ENCODE data around the gene MINDY4.

MINDY4 gene

GRCh38 chr7:30817371-30817767, 46.2 kb downstream of the MINDY4 start:
- Histone ChIP-seq H2BK5ac (ENCODE audit: low read length) (no peak overlapping the region), H3K27ac (ENCODE audit: low read depth, low read length) (no peak overlapping the region), H3K27me3 (ENCODE audit: insufficient read depth, low read length, poor library complexity) (no peaks in the 10 kb centered on the region), H3K56ac (ENCODE audit: low read length) (no peak overlapping the region), H3K4me1 (ENCODE audit: control insufficient read depth, low read depth, low read length) (no peaks in the 10 kb centered on the region), H4K8ac (ENCODE audit: low read depth, low read length) (no peak overlapping the region), H2AK5ac (ENCODE audit: low read length) (no peak overlapping the region), H3K23ac (ENCODE audit: low read length) (no peak overlapping the region), H3K4ac (ENCODE audit: low read depth, low read length) (no peak overlapping the region), H2BK15ac (replicated peaks; ENCODE audit: low read depth) (no peak overlapping the region), H3K79me1 (ENCODE audit: low read length) (no peaks in the 10 kb centered on the region), H3K18ac (ENCODE audit: low read length) (no peak overlapping the region), H3K79me2 (ENCODE audit: control insufficient read depth, insufficient read depth, low read length) (no peaks in the 10 kb centered on the region), H3K36me3 (ENCODE audit: control insufficient read depth, insufficient read depth, low read length) (no peaks in the 10 kb centered on the region), H4K5ac (ENCODE audit: low read length) (no peak overlapping the region), H2BK120ac (ENCODE audit: low read depth, low read length) (no peak overlapping the region), H3K4me3 (ENCODE audit: low read length) (no peak overlapping the region), H3K9ac (ENCODE audit: low read length) (no peak overlapping the region), H3K4me2 (ENCODE audit: low read length) (no peak overlapping the region)
- no CpG with 5 or more reads among the region's 7 CpGs for WGBS (ENCODE audit: extremely low coverage, insufficient coverage, low lambda C conversion rate)
- no peak for DNase-seq

GRCh38 chr7:30824821-30825720, 53.9 kb downstream of the MINDY4 start:
- no peaks in the 10 kb centered on the region for H3K79me1 ChIP-seq (ENCODE audit: low read length)
- no CpG with 5 or more reads among the region's 6 CpGs for WGBS (ENCODE audit: extremely low coverage, insufficient coverage, low lambda C conversion rate)
- no peak overlapping the region for H3K23ac ChIP-seq (ENCODE audit: low read length)
- H2BK120ac ChIP-seq (ENCODE audit: low read depth, low read length), result no peak overlapping the region
- no peak overlapping the region for H3K9ac ChIP-seq (ENCODE audit: low read length)
- no peaks in the 10 kb centered on the region for H3K27me3 ChIP-seq (ENCODE audit: insufficient read depth, low read length, poor library complexity)
- no peaks in the 10 kb centered on the region for H3K36me3 ChIP-seq (ENCODE audit: control insufficient read depth, insufficient read depth, low read length)
- H2AK5ac ChIP-seq (ENCODE audit: low read length), result no peak overlapping the region
- H3K18ac ChIP-seq (ENCODE audit: low read length), result no peak overlapping the region
- H2BK5ac ChIP-seq (ENCODE audit: low read length), result no peak overlapping the region
- no peak overlapping the region for H3K27ac ChIP-seq (ENCODE audit: low read depth, low read length)
- DNase-seq, result no peak
- no peak overlapping the region for H4K8ac ChIP-seq (ENCODE audit: low read depth, low read length)
- no peak overlapping the region for H3K4me2 ChIP-seq (ENCODE audit: low read length)
- H3K56ac ChIP-seq (ENCODE audit: low read length), result no peak overlapping the region
- no peak overlapping the region for H4K5ac ChIP-seq (ENCODE audit: low read length)
- no peak overlapping the region for H3K4me3 ChIP-seq (ENCODE audit: low read length)
- no peaks in the 10 kb centered on the region for H3K79me2 ChIP-seq (ENCODE audit: control insufficient read depth, insufficient read depth, low read length)
- H3K4ac ChIP-seq (ENCODE audit: low read depth, low read length), result no peak overlapping the region
- no peaks in the 10 kb centered on the region for H3K4me1 ChIP-seq (ENCODE audit: control insufficient read depth, low read depth, low read length)
- no peak overlapping the region for H2BK15ac ChIP-seq (replicated peaks; ENCODE audit: low read depth)

- no peak overlapping the region for H3K23ac ChIP-seq (ENCODE audit: low read length)
- H2AK5ac ChIP-seq (ENCODE audit: low read length), result no peak overlapping the region
- H3K4ac ChIP-seq (ENCODE audit: low read depth, low read length), result no peak overlapping the region
- H4K5ac ChIP-seq (ENCODE audit: low read length), result no peak overlapping the region
- no peaks in the 10 kb centered on the region for H3K27me3 ChIP-seq (ENCODE audit: insufficient read depth, low read length, poor library complexity)
- no peaks in the 10 kb centered on the region for H3K4me1 ChIP-seq (ENCODE audit: control insufficient read depth, low read depth, low read length)
- WGBS (ENCODE audit: extremely low coverage, insufficient coverage, low lambda C conversion rate), result no CpG with 5 or more reads among the region's 7 CpGs
- no peak overlapping the region for H2BK5ac ChIP-seq (ENCODE audit: low read length)
- H4K8ac ChIP-seq (ENCODE audit: low read depth, low read length), result no peak overlapping the region
- H3K79me2 ChIP-seq (ENCODE audit: control insufficient read depth, insufficient read depth, low read length), result no peaks in the 10 kb centered on the region
- H3K18ac ChIP-seq (ENCODE audit: low read length), result no peak overlapping the region
- no peak overlapping the region for H3K56ac ChIP-seq (ENCODE audit: low read length)
- H3K36me3 ChIP-seq (ENCODE audit: control insufficient read depth, insufficient read depth, low read length), result no peaks in the 10 kb centered on the region
- H3K4me3 ChIP-seq (ENCODE audit: low read length), result no peak overlapping the region
- H3K9ac ChIP-seq (ENCODE audit: low read length), result no peak overlapping the region
- no peak overlapping the region for H3K4me2 ChIP-seq (ENCODE audit: low read length)
- H2BK120ac ChIP-seq (ENCODE audit: low read depth, low read length), result no peak overlapping the region
- H3K79me1 ChIP-seq (ENCODE audit: low read length), result no peaks in the 10 kb centered on the region
- DNase-seq, result no peak
- no peak overlapping the region for H2BK15ac ChIP-seq (replicated peaks; ENCODE audit: low read depth)
- H3K27ac ChIP-seq (ENCODE audit: low read depth, low read length), result no peak overlapping the region
These were observed 55.0 kb downstream of the MINDY4 start for GRCh38 chr7:30826181-30826580.

GRCh38 chr7:30828591-30828990, 57.4 kb downstream of the MINDY4 start:
- no CpG with 5 or more reads among the region's 9 CpGs for WGBS (ENCODE audit: extremely low coverage, insufficient coverage, low lambda C conversion rate)
- H3K56ac ChIP-seq (ENCODE audit: low read length), result no peak overlapping the region

GRCh38 chr7:30829471-30829870, 58.3 kb downstream of the MINDY4 start:
- no peaks in the 10 kb centered on the region for H3K36me3 ChIP-seq (ENCODE audit: control insufficient read depth, insufficient read depth, low read length)
- H3K4ac ChIP-seq (ENCODE audit: low read depth, low read length), result no peak overlapping the region
- H3K23ac ChIP-seq (ENCODE audit: low read length), result no peak overlapping the region
- no peak for DNase-seq
- no peak overlapping the region for H3K4me2 ChIP-seq (ENCODE audit: low read length)
- no peak overlapping the region for H2AK5ac ChIP-seq (ENCODE audit: low read length)
- no peak overlapping the region for H3K9ac ChIP-seq (ENCODE audit: low read length)
- H3K4me3 ChIP-seq (ENCODE audit: low read length), result no peak overlapping the region
- H3K79me1 ChIP-seq (ENCODE audit: low read length), result no peaks in the 10 kb centered on the region
- H3K4me1 ChIP-seq (ENCODE audit: control insufficient read depth, low read depth, low read length), result no peaks in the 10 kb centered on the region
- H2BK120ac ChIP-seq (ENCODE audit: low read depth, low read length), result no peak overlapping the region
- H3K27ac ChIP-seq (ENCODE audit: low read depth, low read length), result no peak overlapping the region
- H4K5ac ChIP-seq (ENCODE audit: low read length), result no peak overlapping the region
- H2BK15ac ChIP-seq (replicated peaks; ENCODE audit: low read depth), result no peak overlapping the region
- H4K8ac ChIP-seq (ENCODE audit: low read depth, low read length), result no peak overlapping the region
- no peaks in the 10 kb centered on the region for H3K27me3 ChIP-seq (ENCODE audit: insufficient read depth, low read length, poor library complexity)
- H3K18ac ChIP-seq (ENCODE audit: low read length), result no peak overlapping the region
- H3K79me2 ChIP-seq (ENCODE audit: control insufficient read depth, insufficient read depth, low read length), result no peaks in the 10 kb centered on the region
- no peak overlapping the region for H2BK5ac ChIP-seq (ENCODE audit: low read length)
- H3K56ac ChIP-seq (ENCODE audit: low read length), result no peak overlapping the region
- WGBS (ENCODE audit: extremely low coverage, insufficient coverage, low lambda C conversion rate), result no CpG with 5 or more reads among the region's 2 CpGs

More at GRCh38 chr7:30828591-30828990, 57.4 kb downstream of the MINDY4 start:
- DNase-seq, result no peak
- Histone ChIP-seq H4K5ac (ENCODE audit: low read length) (no peak overlapping the region), H3K23ac (ENCODE audit: low read length) (no peak overlapping the region), H3K4me1 (ENCODE audit: control insufficient read depth, low read depth, low read length) (no peaks in the 10 kb centered on the region), H3K9ac (ENCODE audit: low read length) (no peak overlapping the region), H2BK15ac (replicated peaks; ENCODE audit: low read depth) (no peak overlapping the region), H3K27ac (ENCODE audit: low read depth, low read length) (no peak overlapping the region), H3K79me2 (ENCODE audit: control insufficient read depth, insufficient read depth, low read length) (no peaks in the 10 kb centered on the region), H3K18ac (ENCODE audit: low read length) (no peak overlapping the region), H3K36me3 (ENCODE audit: control insufficient read depth, insufficient read depth, low read length) (no peaks in the 10 kb centered on the region), H3K4me3 (ENCODE audit: low read length) (no peak overlapping the region), H3K4ac (ENCODE audit: low read depth, low read length) (no peak overlapping the region), H4K8ac (ENCODE audit: low read depth, low read length) (no peak overlapping the region), H3K4me2 (ENCODE audit: low read length) (no peak overlapping the region), H2BK5ac (ENCODE audit: low read length) (no peak overlapping the region), H3K79me1 (ENCODE audit: low read length) (no peaks in the 10 kb centered on the region), H3K27me3 (ENCODE audit: insufficient read depth, low read length, poor library complexity) (no peaks in the 10 kb centered on the region), H2BK120ac (ENCODE audit: low read depth, low read length) (no peak overlapping the region), H2AK5ac (ENCODE audit: low read length) (no peak overlapping the region)

- Histone ChIP-seq H2BK15ac (replicated peaks; ENCODE audit: low read depth) (no peak overlapping the region), H2BK120ac (ENCODE audit: low read depth, low read length) (no peak overlapping the region), H3K9ac (ENCODE audit: low read length) (no peak overlapping the region), H4K8ac (ENCODE audit: low read depth, low read length) (no peak overlapping the region), H3K27ac (ENCODE audit: low read depth, low read length) (no peak overlapping the region), H3K4ac (ENCODE audit: low read depth, low read length) (no peak overlapping the region), H3K23ac (ENCODE audit: low read length) (no peak overlapping the region), H3K56ac (ENCODE audit: low read length) (no peak overlapping the region), H3K79me2 (ENCODE audit: control insufficient read depth, insufficient read depth, low read length) (no peaks in the 10 kb centered on the region), H3K36me3 (ENCODE audit: control insufficient read depth, insufficient read depth, low read length) (no peaks in the 10 kb centered on the region), H2AK5ac (ENCODE audit: low read length) (no peak overlapping the region), H3K79me1 (ENCODE audit: low read length) (no peaks in the 10 kb centered on the region), H3K18ac (ENCODE audit: low read length) (no peak overlapping the region), H3K27me3 (ENCODE audit: insufficient read depth, low read length, poor library complexity) (no peaks in the 10 kb centered on the region), H3K4me2 (ENCODE audit: low read length) (no peak overlapping the region), H3K4me1 (ENCODE audit: control insufficient read depth, low read depth, low read length) (no peaks in the 10 kb centered on the region), H3K4me3 (ENCODE audit: low read length) (no peak overlapping the region), H4K5ac (ENCODE audit: low read length) (no peak overlapping the region), H2BK5ac (ENCODE audit: low read length) (no peak overlapping the region)
- DNase-seq, result no peak
- no CpG with 5 or more reads among the region's 2 CpGs for WGBS (ENCODE audit: extremely low coverage, insufficient coverage, low lambda C conversion rate)
These were observed 60.0 kb downstream of the MINDY4 start for GRCh38 chr7:30831227-30831626.

Data from mesendoderm (in vitro differentiated cells).